Tibial nerve (tissue), 4 donors: ENCODE data around the gene NOTCH2.

Experiments used
- EP300 ChIP-seq, 2 donors: sonication (generic); formaldehyde crosslinking; IDR thresholded peaks; one replicate each; pipeline ENCODE4 v1.6.1; 2017; ENCODE audit warnings: antibody characterized with exemption in 2 of 2, mild to moderate bottlenecking in 1 of 2
- POLR2A ChIP-seq, 2 donors: fragments of 450-650 bp; IDR thresholded peaks; one replicate each; pipeline ENCODE4 v1.6.1; 2017; ENCODE audit warnings: antibody characterized with exemption in 2 of 2, mild to moderate bottlenecking in 2 of 2, moderate library complexity in 2 of 2
- TF ChIP-seq, protein P1 (sequence below), 5 experiments: fragments of 200-600 bp in 3 of 5; fragments of 450-650 bp in 2 of 5; sonication (generic) in 3 of 5; IDR thresholded peaks; one replicate each; pipeline ENCODE4 v1.5.1; 2016 to 2019; ENCODE audit warnings: antibody characterized with exemption in 5 of 5, mild to moderate bottlenecking in 3 of 5, moderate library complexity in 2 of 5

- TF ChIP-seq, protein P1, sequence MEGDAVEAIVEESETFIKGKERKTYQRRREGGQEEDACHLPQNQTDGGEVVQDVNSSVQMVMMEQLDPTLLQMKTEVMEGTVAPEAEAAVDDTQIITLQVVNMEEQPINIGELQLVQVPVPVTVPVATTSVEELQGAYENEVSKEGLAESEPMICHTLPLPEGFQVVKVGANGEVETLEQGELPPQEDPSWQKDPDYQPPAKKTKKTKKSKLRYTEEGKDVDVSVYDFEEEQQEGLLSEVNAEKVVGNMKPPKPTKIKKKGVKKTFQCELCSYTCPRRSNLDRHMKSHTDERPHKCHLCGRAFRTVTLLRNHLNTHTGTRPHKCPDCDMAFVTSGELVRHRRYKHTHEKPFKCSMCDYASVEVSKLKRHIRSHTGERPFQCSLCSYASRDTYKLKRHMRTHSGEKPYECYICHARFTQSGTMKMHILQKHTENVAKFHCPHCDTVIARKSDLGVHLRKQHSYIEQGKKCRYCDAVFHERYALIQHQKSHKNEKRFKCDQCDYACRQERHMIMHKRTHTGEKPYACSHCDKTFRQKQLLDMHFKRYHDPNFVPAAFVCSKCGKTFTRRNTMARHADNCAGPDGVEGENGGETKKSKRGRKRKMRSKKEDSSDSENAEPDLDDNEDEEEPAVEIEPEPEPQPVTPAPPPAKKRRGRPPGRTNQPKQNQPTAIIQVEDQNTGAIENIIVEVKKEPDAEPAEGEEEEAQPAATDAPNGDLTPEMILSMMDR (IDR thresholded peaks at IDR 0.05): no peak
- TF ChIP-seq EP300 (IDR thresholded peaks at IDR 0.05) (no peak), POLR2A (IDR thresholded peaks at IDR 0.05) (no peak)
These were observed 170.3 kb downstream of the NOTCH2 start for GRCh38 chr1:119898981-119899720.
